Epithelial cell of proximal tubule (primary cell): Measurements from ENCODE around the gene DOCK9. TPM values are rescaled to one million over a fixed set of nuclear protein-coding genes. Genes with fewer than 3 reads are reported as not detected.

Experiments used
- DNase-seq: peaks from one replicate; pipeline ENCODE4 v3.0.0-alpha.2; 2011; ENCODE audit warnings: low read depth
- H3K4me3 ChIP-seq: 2 replicates; pipeline ENCODE4 v1.5.1; 2011; ENCODE audit warnings: low read depth, mild to moderate bottlenecking, low read length
- total RNA-seq: library from RNA; depleted of rRNA; stranded (reverse); fragments of >200 nt; gene quantifications from 2 replicates; pipeline ENCODE4 v1.2.3, GENCODE V29; 2015
- TF ChIP-seq, protein P1 (sequence below): conservative IDR thresholded peaks from 2 replicates; pipeline ENCODE4 v1.5.1; 2012; ENCODE audit warnings: low read depth, mild to moderate bottlenecking, low read length

DOCK9 gene
- total RNA-seq, 1 donor from 2014 or later = 37.6 TPM

DNA sequence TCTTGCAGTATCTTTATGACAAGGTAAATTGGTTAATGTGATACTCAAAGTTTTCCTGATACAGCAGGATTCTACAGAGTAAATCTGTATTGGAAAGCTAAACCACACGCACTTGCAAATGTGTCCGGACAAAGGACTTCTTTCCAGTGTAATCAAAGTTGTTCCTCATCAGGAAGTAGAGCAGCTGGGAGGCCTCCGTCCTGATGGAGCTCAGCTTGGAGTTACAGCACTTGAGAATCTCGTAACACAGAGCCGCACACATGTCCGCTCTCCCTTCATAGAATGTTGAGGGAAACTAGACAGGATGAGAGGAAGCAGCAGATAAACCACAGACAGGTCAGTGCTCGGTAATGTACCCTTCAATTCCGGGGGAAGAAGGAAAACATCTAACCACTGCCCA lies 146.6 kb downstream of the DOCK9 start:
- H3K4me3 ChIP-seq = no peak overlapping the region
- TF ChIP-seq, protein P1, sequence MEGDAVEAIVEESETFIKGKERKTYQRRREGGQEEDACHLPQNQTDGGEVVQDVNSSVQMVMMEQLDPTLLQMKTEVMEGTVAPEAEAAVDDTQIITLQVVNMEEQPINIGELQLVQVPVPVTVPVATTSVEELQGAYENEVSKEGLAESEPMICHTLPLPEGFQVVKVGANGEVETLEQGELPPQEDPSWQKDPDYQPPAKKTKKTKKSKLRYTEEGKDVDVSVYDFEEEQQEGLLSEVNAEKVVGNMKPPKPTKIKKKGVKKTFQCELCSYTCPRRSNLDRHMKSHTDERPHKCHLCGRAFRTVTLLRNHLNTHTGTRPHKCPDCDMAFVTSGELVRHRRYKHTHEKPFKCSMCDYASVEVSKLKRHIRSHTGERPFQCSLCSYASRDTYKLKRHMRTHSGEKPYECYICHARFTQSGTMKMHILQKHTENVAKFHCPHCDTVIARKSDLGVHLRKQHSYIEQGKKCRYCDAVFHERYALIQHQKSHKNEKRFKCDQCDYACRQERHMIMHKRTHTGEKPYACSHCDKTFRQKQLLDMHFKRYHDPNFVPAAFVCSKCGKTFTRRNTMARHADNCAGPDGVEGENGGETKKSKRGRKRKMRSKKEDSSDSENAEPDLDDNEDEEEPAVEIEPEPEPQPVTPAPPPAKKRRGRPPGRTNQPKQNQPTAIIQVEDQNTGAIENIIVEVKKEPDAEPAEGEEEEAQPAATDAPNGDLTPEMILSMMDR = no peak
- DNase-seq = no peak

DNA sequence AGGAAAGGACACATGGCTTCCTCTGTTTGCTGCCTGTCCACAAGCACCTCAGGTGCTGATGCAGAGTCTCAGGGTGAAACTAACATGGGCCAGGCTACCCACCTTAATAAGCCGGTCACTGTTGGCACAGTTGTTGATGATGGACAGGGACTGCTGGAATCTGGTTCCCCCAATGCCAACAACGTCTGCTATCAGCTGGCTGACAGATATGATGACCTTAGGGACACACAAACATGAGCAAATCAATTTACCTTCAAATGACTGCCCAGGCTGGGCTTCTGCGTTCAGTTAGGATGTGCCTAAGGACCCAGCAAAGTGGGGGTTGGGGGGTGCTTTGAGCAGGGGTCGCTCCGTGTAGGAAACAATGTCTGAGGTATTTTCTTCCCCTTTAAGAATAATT lies 148.3 kb downstream of the DOCK9 start:
- TF ChIP-seq, protein P1 = no peak
- H3K4me3 ChIP-seq = no peak overlapping the region
- no peak for DNase-seq

DNA sequence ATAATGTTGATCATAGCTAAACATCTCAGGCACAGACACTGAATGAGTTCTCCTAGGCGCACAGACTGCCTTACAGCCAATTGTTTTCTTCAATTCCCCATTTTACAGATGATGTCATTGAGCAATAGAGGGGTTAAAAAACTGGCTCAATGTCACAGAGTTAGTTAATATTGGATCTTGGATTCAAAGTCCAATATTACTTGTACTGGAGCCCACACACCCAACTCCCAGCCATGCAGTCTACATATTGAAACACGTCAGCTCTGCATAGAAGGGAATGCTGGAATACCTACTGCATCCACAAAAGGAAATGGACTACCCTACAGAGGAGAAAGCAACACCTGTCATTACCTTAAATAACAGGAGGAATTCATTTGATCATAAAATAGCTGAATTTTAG lies 149.2 kb downstream of the DOCK9 start:
- H3K4me3 ChIP-seq = no peak overlapping the region
- DNase-seq = no peak
- TF ChIP-seq, protein P1 = no peak

DNA sequence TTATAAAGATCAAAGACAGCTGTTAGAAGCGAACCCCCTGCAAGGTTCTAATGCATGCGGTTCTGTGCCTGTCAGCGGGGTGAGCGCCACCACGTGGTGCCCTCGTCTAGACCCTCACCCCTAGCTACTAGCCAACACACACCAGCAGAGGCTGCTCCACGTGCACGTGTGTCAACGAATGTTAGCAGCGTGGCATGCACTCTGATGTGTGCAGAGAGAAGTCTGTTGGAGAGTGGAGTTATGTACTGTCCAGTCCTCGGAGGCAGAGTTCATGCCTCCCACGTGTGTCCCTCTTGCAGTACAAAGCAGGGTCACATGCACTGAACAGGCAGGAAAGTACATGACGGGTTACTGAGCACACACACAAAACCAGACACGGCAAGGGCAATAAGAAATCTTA lies 150.4 kb downstream of the DOCK9 start:
- DNase-seq = no peak
- H3K4me3 ChIP-seq = no peak overlapping the region
- TF ChIP-seq, protein P1 = peak; percentile 18

DNA sequence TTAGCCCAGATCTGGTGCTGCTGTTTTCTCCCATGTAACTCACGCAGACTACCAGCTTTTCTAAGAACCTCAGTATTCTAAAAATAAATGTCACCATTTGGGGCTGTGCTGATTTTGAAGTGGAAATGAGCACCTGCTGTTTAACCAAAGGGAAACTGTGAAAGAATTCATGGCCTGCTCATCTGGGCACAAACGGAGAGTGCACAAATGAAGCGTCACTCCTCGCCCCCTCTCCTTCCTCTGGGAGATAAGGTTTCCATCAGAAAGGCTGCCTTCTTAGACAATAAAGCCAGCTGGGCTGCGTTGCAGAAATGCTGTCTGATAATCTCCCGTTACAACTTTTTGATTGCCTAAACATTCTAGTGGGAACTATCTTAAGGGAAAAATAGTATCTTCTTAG lies 151.7 kb downstream of the DOCK9 start:
- H3K4me3 ChIP-seq = no peak overlapping the region
- TF ChIP-seq, protein P1 = no peak
- DNase-seq = no peak

DNA sequence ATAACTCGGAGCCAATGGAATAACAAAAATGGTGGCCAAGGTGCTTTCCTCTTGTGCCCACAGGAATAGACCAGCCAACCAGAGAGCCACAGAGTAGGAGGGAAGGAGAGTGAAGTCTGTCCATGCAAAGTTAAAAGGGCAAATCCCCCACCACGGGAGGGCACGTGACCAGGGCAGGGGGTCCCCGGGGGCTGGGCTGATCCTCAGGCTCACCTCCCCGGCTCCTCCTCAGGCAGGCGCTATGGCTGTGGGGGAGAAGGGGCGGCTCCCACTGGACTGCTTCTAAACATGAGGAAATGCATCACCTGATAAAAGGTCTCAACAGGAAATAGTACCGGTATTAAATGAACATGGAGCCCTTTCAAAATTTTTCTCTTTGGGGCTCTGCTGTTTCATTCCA lies 152.2 kb downstream of the DOCK9 start:
- TF ChIP-seq, protein P1 = no peak
- no peak for DNase-seq
- no peak overlapping the region for H3K4me3 ChIP-seq

DNA sequence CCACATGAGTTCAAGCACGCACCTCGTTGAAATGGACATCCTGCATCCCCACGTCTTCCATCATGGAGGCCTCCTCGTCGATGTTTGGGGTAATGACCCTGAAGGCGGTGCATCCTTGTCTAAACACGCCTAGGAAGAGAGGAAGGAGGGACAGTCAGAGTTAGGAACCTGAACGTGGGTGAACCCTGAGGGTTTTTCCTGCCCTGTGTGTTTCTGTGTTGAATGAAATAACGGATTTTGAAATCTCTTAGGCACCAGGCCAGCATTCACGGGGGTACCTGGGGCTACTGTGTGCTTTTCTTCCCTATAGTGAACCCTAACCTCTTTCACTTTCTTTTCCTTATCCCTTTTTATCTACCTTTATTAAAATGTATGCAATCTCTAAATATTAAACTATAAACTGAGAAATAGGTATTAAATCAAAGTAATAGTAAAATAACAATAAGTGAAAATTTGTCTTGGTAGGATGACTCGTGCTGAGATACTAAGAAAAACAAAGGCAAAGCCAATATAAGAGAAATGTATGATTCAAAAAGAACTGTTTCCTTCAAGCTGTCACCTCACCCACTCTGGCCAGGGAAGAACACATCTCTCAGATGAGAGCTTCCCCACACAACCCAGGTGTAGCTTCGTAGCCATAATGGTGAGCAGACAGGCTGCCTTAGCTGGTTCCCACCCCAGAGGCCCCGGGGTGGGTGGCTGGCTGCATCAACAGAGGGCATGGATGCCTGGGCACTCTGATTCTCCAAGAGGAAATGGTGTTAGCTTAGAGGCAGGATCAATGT lies 153.3 kb downstream of the DOCK9 start:
- no peak for DNase-seq
- TF ChIP-seq, protein P1 = no peak
- H3K4me3 ChIP-seq = no peak overlapping the region
